Stimulated activated CD8-positive, alpha-beta memory T cell treated with anti-CD3 and anti-CD28 coated beads, Interleukin-4, amount 100 ng/mL, for 24 hours (primary cell): Measurements from ENCODE around the gene ACTRT2.

Source experiments
- DNase-seq: peaks from one replicate; pipeline ENCODE4 v3.0.0-alpha.2; 2020; ENCODE audit warnings: low read depth

ACTRT2 gene

GRCh38 chr1:3003039-3003940 is 18.0 kb upstream of the ACTRT2 start:
- DNase-seq: no peak

- no peak for DNase-seq
These were observed 17.4 kb upstream of the ACTRT2 start for GRCh38 chr1:3003941-3004270.

- no peak for DNase-seq
These were observed 16.7 kb upstream of the ACTRT2 start for GRCh38 chr1:3004285-3005205.

GRCh38 chr1:3005771-3006170 is 15.5 kb upstream of the ACTRT2 start:
- DNase-seq: no peak

- DNase-seq: no peak
These were observed 13.7 kb upstream of the ACTRT2 start for GRCh38 chr1:3007298-3008147.

- no peak for DNase-seq
These were observed 12.2 kb upstream of the ACTRT2 start for GRCh38 chr1:3009021-3009420.

GRCh38 chr1:3009556-3009955 is 11.7 kb upstream of the ACTRT2 start:
- no peak for DNase-seq

- DNase-seq: no peak
These were observed 10.1 kb upstream of the ACTRT2 start for GRCh38 chr1:3011127-3011526.

GRCh38 chr1:3011631-3012455 is 9.4 kb upstream of the ACTRT2 start:
- no peak for DNase-seq

- DNase-seq: peak; percentile 25
These were observed 8.6 kb upstream of the ACTRT2 start for GRCh38 chr1:3012456-3013291.

- no peak for DNase-seq
These were observed 7.8 kb upstream of the ACTRT2 start for GRCh38 chr1:3013371-3014049.

- no peak for DNase-seq
These were observed 7.2 kb upstream of the ACTRT2 start for GRCh38 chr1:3014050-3014440.

GRCh38 chr1:3014443-3015268 is 6.6 kb upstream of the ACTRT2 start:
- DNase-seq: no peak

GRCh38 chr1:3015269-3015635 is 6.0 kb upstream of the ACTRT2 start:
- no peak for DNase-seq

- DNase-seq: no peak
These were observed 5.5 kb upstream of the ACTRT2 start for GRCh38 chr1:3015744-3016143.

- no peak for DNase-seq
These were observed 4.4 kb upstream of the ACTRT2 start for GRCh38 chr1:3016641-3017439.

GRCh38 chr1:3017440-3018050 is 3.7 kb upstream of the ACTRT2 start:
- no peak for DNase-seq

- DNase-seq: no peak
These were observed 3.2 kb upstream of the ACTRT2 start for GRCh38 chr1:3018051-3018471.
